Measurements from ENCODE around the gene SH3BP2.

Gene SH3BP2

DNA sequence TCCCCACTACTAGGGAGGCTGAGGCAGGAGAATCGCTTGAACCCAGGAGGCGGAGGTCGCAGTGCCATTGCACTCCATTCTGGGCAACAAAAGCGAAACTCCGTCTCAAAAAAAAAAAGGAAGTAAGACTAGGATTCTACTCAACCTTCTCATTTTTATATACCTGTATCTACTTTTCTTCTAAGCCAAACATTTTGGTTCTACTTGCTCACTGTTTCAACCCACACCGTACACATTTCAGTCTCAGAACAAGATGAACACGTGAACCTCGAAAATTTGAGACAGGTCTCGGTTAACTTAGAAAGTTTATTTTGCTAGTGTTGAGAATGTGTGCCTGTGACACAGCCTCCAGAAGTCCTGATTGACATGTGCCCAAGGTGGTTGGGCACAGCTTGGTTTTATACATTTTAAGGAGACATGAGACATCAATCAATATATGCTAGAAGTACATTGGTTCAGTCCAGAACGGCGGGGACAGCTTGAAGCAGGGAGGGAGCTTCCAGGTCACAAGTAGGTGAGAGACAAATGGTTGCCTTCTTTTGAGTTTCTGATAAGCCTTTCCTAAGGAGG is 54.5 kb downstream of the SH3BP2 start:
- TF ChIP-seq, protein P1, sequence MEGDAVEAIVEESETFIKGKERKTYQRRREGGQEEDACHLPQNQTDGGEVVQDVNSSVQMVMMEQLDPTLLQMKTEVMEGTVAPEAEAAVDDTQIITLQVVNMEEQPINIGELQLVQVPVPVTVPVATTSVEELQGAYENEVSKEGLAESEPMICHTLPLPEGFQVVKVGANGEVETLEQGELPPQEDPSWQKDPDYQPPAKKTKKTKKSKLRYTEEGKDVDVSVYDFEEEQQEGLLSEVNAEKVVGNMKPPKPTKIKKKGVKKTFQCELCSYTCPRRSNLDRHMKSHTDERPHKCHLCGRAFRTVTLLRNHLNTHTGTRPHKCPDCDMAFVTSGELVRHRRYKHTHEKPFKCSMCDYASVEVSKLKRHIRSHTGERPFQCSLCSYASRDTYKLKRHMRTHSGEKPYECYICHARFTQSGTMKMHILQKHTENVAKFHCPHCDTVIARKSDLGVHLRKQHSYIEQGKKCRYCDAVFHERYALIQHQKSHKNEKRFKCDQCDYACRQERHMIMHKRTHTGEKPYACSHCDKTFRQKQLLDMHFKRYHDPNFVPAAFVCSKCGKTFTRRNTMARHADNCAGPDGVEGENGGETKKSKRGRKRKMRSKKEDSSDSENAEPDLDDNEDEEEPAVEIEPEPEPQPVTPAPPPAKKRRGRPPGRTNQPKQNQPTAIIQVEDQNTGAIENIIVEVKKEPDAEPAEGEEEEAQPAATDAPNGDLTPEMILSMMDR (IDR thresholded peaks at IDR 0.05; ENCODE audit: insufficient read depth, low read depth, low read length, missing control alignments): no peak
- DNase-seq (ENCODE audit: low read depth): peak; percentile 54
- H3K4me3 ChIP-seq (ENCODE audit: low read depth, low read length): no peak overlapping the region

DNA sequence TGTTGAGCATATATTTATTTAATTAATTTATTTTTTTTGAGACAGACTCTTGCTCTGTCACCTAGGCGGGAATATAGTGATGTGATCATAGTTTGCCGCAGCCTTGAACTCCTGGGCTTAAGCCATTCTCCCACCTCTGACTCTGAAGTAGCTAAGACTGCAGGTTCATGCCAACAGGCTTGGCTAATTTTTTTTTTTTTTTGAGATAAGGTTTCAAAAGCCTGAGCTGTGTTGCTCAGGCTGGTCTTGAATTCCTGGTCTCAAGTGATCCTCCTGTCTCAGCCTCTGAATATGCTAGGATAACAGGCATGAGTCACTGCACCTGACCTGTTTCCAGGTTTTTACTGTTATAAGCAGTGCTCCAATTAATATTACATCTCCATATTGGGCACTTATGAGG is 55.6 kb downstream of the SH3BP2 start:
- H3K4me3 ChIP-seq (ENCODE audit: low read depth, low read length): no peak overlapping the region
- TF ChIP-seq, protein P1 (IDR thresholded peaks at IDR 0.05; ENCODE audit: insufficient read depth, low read depth, low read length, missing control alignments): no peak
- DNase-seq (ENCODE audit: low read depth): no peak

DNA sequence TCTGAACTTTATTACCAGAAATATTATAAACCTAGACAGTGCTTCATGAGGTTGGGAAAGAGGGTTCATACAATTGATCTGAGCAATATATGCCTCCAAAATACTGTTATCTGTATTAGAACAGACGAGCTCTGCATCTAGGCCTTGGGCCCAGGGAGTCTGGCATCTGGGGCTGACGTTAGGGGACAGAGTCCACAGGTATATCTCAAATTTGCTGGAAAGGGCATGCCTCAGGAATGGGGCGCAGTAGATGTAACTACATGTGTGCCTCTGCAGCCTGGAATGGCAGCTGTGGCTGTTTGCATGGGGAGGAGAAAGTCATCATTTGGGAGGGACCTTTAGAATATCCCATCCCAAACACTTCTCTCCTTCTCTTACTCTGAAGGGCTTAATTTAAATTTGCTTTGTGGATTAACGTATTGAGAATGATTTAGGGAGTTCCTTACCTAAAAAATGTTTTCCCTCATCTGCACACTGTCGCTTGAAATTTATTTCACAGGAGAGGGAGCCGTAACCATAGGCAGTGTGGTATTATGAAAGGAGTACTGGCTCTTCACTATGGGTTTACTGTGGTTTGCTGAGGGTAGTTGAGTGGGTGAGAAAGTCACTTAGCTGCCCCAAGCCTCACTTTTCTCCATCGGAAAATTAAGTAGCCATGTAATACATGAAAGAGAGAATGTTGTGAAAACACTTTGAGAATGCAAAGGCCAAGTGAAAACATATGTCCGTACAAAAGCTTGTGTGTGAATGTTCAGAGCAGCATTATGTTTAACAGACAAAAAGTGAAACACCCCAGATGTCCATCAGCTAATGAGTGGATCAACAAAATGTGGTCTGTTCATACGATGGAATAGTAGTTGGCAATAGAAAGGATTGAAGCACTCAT is 56.6 kb downstream of the SH3BP2 start:
- TF ChIP-seq, protein P1 (IDR thresholded peaks at IDR 0.05; ENCODE audit: insufficient read depth, low read depth, low read length, missing control alignments): no peak
- DNase-seq (ENCODE audit: low read depth): no peak
- H3K4me3 ChIP-seq (ENCODE audit: low read depth, low read length): no peak overlapping the region

DNA sequence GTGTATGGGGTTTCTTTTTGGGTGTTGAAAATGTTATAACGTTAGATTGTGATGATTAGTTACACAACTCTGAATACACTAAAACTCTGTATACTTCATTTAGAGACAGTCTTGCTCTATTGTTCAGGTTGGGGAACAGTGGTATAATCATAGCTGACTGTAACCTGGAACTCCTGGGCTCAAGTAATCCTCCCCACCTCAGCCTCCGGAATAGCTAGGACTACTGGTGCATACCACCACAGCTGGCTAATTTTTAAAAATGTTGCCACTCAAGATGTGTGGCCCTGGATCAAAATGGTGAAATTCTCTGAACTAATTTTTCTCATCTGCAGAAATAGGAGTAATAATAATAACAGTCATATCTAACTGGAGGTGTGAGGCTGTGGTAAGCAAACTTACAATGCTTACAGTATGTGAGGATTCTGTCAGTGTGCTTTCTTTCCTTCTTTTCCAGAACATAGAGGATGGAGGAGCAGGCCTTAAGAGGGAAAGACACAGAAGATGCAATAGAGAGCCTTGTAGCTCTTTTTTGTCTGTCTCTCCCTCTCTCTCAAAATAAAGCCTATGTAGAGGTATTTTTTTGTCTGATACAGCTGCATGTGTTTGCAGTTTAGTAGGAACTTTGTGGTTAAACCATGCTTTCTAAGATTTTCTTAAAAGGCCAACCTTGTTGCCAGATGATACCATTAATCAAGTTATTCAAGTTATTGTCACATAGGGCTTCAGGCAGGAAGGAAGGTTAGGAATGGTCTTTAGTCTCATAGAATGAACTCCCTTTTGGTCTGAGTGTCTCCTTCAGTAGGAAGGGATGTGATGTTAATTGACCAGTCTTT is 58.3 kb downstream of the SH3BP2 start:
- TF ChIP-seq, protein P1 (IDR thresholded peaks at IDR 0.05; ENCODE audit: insufficient read depth, low read depth, low read length, missing control alignments): no peak
- H3K4me3 ChIP-seq (ENCODE audit: low read depth, low read length): no peak overlapping the region
- peak; percentile 37 for DNase-seq (ENCODE audit: low read depth)

DNA sequence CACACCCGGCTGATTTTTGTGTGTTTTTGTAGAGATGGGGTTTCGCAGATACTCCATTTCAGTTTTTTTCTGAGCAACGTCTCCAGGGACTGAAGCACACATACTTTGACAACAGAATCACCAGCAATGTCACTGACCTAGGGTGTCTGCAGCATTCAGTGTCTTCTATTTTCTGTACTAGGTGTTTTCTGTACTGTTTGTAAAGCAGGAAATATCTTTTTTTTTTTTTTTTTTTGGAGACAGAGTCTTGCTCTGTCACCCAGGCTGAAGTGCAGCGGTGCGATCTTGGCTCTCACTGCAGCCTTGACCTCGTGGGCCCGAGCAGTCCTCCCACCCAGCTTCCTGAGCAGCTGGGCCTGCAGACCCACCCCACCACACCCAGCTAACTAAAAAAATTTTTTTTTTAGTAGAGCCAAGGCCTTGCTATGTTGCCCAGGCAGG is 59.6 kb downstream of the SH3BP2 start:
- peak overlapping the region; percentile 5; the same call in 1 of the 2 replicates for H3K4me3 ChIP-seq (ENCODE audit: low read depth, low read length)
- peak; percentile 83 for DNase-seq (ENCODE audit: low read depth)
- TF ChIP-seq, protein P1 (IDR thresholded peaks at IDR 0.05; ENCODE audit: insufficient read depth, low read depth, low read length, missing control alignments): no peak

DNA sequence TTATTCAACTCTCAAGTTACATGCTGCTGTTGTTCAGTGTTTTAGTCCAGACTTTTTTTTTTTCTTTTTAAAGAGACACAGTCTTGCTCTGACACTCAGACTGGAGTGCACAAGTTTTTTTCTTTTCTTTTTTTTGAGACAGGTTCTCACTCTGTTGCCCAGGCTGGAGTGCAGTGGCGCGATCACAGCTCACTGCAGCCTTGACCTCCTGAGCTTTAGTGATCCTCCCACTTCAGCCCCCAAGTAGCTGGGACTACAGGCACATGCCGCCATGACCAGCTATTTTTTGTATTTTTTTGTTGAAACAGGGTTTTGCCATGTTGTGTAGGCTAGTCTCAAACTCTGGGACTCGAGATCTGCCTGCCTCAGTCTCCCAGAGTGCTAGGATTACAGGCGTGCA is 62.7 kb downstream of the SH3BP2 start:
- TF ChIP-seq, protein P1 (IDR thresholded peaks at IDR 0.05; ENCODE audit: insufficient read depth, low read depth, low read length, missing control alignments): no peak
- no peak overlapping the region for H3K4me3 ChIP-seq (ENCODE audit: low read depth, low read length)
- DNase-seq (ENCODE audit: low read depth): no peak
